Sigmoid colon (tissue), 7 donors: ENCODE measurements around the gene RPIA. TPM values are rescaled to one million over a fixed set of nuclear protein-coding genes. Genes with fewer than 3 reads are reported as not detected.
A peak's percentile ranks its signal among the peaks of the same experiment; 100 is the strongest.

ENCODE experiments used
- DNase-seq: peaks from one replicate; pipeline ENCODE4 v3.0.0-alpha.2; 2019
- H3K27ac ChIP-seq, 4 donors: fragments of 200-600 bp; sonication (generic); one replicate each; pipeline ENCODE4 v1.5.1; 2016 to 2019; ENCODE audit warnings: mild to moderate bottlenecking in 1 of 4
- H3K27me3 ChIP-seq, 3 donors: fragments of 200-600 bp; sonication (generic); one replicate each; pipeline ENCODE4 v1.5.1; 2019; ENCODE audit warnings: mild to moderate bottlenecking in 1 of 3
- H3K36me3 ChIP-seq, 4 donors: fragments of 200-600 bp; sonication (generic); one replicate each; pipeline ENCODE4 v1.5.1; 2016 to 2019
- H3K4me1 ChIP-seq, 4 donors: fragments of 200-600 bp; sonication (generic); one replicate each; pipeline ENCODE4 v1.5.1; 2017 to 2019
- H3K4me3 ChIP-seq, 4 donors: fragments of 200-600 bp; sonication (generic); one replicate each; pipeline ENCODE4 v1.5.1; 2017 to 2019; ENCODE audit warnings: mild to moderate bottlenecking in 2 of 4, moderate library complexity in 1 of 4
- H3K9me3 ChIP-seq, 4 donors: fragments of 200-600 bp in 3 of 4; sonication (generic) in 3 of 4; one replicate each; pipeline versions ENCODE4 v1.5.1 to v1.6.1; 2013 to 2019
- EP300 ChIP-seq, 4 donors: sonication (generic); formaldehyde crosslinking; IDR thresholded peaks; one replicate each; pipeline ENCODE4 v1.6.1; 2017; ENCODE audit warnings: antibody characterized with exemption in 4 of 4
- POLR2A ChIP-seq, 2 donors: fragments of 450-650 bp; IDR thresholded peaks; one replicate each; pipeline ENCODE4 v1.6.1; 2016; ENCODE audit warnings: antibody characterized with exemption in 2 of 2, mild to moderate bottlenecking in 2 of 2, moderate library complexity in 2 of 2
- POLR2AphosphoS5 ChIP-seq, 4 donors: sonication (generic); formaldehyde crosslinking; IDR thresholded peaks; one replicate each; pipeline ENCODE4 v1.6.1; 2017; ENCODE audit warnings: antibody characterized with exemption in 4 of 4
- WGBS, 2 donors: extraction: QIAGEN DNeasy Blood & Tissue Kit; methylation state at CpG; one replicate each; pipeline ENCODE4 v1.1.7; 2013; 5-methylcytosine and 5-hydroxymethylcytosine counted together
- intact Hi-C: fragments of 100-400 bp; cut with DNase I; formaldehyde crosslinking; loops from one replicate; pipeline ENCODE4 v1.15.1; 2023
- polyA plus RNA-seq, 3 donors: library from polyadenylated mRNA; stranded (reverse); fragments of 200-250 nt; gene quantifications; one replicate each; pipeline ENCODE4 v1.2.3, GENCODE V29; 2013
- total RNA-seq, 4 donors: library from RNA; depleted of rRNA; stranded (reverse); fragments of >200 nt; gene quantifications; one replicate each; pipeline ENCODE4 v1.1.0, GENCODE V29; 2016
- TF ChIP-seq, protein P1 (sequence below), 4 experiments: fragments of 450-650 bp in 3 of 4; fragments of 200-600 bp in 1 of 4; IDR thresholded peaks; one replicate each; pipeline ENCODE4 v1.5.1; 2016 to 2019; ENCODE audit warnings: antibody characterized with exemption in 4 of 4, mild to moderate bottlenecking in 3 of 4, moderate library complexity in 2 of 4
- donor health status: healthy with polysubstance abuse.
- donor health status: Bipolar disorder and iron deficiency.
- donor health status: healthy.

Gene RPIA
- total and polyA plus RNA-seq, 7 donors: 1.1 to 38.3 (median 8.2) TPM

- no peak overlapping the region for H3K4me3 ChIP-seq
- H3K27ac ChIP-seq: no peak overlapping the region
- H3K27me3 ChIP-seq: no peaks in the 10 kb centered on the region
- intact Hi-C loops: no loop called here
- no peaks in the 10 kb centered on the region for H3K36me3 ChIP-seq
- WGBS, 2 donors: 95 to 98% methylated on average over 1 of the region's 1 CpG
- no peaks in the 10 kb centered on the region for H3K4me1 ChIP-seq
- TF ChIP-seq EP300 (IDR thresholded peaks at IDR 0.05): no peak
- TF ChIP-seq POLR2AphosphoS5 (IDR thresholded peaks at IDR 0.05): no peak
- TF ChIP-seq, protein P1, sequence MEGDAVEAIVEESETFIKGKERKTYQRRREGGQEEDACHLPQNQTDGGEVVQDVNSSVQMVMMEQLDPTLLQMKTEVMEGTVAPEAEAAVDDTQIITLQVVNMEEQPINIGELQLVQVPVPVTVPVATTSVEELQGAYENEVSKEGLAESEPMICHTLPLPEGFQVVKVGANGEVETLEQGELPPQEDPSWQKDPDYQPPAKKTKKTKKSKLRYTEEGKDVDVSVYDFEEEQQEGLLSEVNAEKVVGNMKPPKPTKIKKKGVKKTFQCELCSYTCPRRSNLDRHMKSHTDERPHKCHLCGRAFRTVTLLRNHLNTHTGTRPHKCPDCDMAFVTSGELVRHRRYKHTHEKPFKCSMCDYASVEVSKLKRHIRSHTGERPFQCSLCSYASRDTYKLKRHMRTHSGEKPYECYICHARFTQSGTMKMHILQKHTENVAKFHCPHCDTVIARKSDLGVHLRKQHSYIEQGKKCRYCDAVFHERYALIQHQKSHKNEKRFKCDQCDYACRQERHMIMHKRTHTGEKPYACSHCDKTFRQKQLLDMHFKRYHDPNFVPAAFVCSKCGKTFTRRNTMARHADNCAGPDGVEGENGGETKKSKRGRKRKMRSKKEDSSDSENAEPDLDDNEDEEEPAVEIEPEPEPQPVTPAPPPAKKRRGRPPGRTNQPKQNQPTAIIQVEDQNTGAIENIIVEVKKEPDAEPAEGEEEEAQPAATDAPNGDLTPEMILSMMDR (IDR thresholded peaks at IDR 0.05): no peak
- no peak for TF ChIP-seq POLR2A (IDR thresholded peaks at IDR 0.05)
- no peak for DNase-seq
- H3K9me3 ChIP-seq: no peaks in the 10 kb centered on the region
Measured at GRCh38 chr2:88660622-88661021, 30.9 kb upstream of the RPIA start.

- Histone ChIP-seq H3K4me3 (no peak overlapping the region), H3K36me3 (no peaks in the 10 kb centered on the region), H3K27ac (no peak overlapping the region), H3K9me3 (no peaks in the 10 kb centered on the region), H3K27me3 (no peaks in the 10 kb centered on the region), H3K4me1 (no peaks in the 10 kb centered on the region)
- WGBS, 2 donors: 88 to 90% methylated on average over 4 of the region's 4 CpGs
- DNase-seq: no peak
- TF ChIP-seq POLR2AphosphoS5 (IDR thresholded peaks at IDR 0.05): no peak
- TF ChIP-seq POLR2A (IDR thresholded peaks at IDR 0.05): no peak
- TF ChIP-seq EP300 (IDR thresholded peaks at IDR 0.05): no peak
- TF ChIP-seq, protein P1 (IDR thresholded peaks at IDR 0.05): no peak
- intact Hi-C loops: no loop called here
Measured at GRCh38 chr2:88666576-88666975, 24.9 kb upstream of the RPIA start.

DNA sequence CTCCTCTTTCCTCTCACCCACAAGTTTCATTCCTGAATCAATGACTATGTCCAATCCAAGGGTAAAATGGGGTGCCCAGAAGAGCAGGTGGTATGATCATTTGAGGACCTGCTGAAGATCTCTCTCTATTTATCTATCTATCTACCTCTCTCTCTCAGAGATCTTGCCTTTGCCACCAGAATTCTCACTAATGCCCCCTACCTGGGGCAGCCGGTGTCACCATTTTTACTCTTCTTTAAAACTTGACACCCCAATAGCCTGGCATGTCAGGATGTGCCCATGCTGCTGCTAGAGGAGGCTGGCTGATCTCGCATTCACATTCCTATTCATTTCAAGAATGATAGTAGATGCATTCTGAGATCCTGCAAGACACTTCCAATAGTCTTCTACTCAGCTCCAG is 24.3 kb upstream of the RPIA start:
- Histone ChIP-seq H3K4me3 (no peak overlapping the region), H3K27me3 (no peaks in the 10 kb centered on the region), H3K4me1 (no peaks in the 10 kb centered on the region), H3K9me3 (no peaks in the 10 kb centered on the region), H3K36me3 (no peaks in the 10 kb centered on the region), H3K27ac (no peak overlapping the region)
- no peak for DNase-seq
- WGBS, 2 donors: 88 to 97% methylated on average over 2 of the region's 2 CpGs
- intact Hi-C loops: no loop called here
- TF ChIP-seq POLR2A (IDR thresholded peaks at IDR 0.05): no peak
- no peak for TF ChIP-seq EP300 (IDR thresholded peaks at IDR 0.05)
- no peak for TF ChIP-seq POLR2AphosphoS5 (IDR thresholded peaks at IDR 0.05)
- TF ChIP-seq, protein P1 (IDR thresholded peaks at IDR 0.05): no peak

DNA sequence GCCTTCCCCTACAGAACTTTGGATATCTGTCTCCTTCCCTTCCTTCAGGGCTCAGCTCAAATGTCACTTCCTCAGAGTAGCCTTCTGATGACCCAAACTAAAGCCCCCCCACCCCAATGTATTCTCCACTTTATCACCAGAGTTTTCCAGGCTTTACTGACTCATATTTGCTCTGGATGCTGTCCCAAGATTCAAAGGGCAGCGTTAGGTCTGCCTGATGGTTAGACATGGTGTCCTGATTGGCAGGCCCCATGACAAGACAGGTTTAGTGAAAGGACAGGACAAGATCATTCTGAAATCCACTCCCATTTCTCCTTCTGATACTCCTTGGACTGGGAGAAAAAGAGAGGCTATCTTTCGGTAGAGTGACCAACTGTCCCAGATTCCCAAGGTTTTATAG is 22.6 kb upstream of the RPIA start:
- H3K4me3 ChIP-seq: no peak overlapping the region
- intact Hi-C loops: no loop called here
- DNase-seq: no peak
- H3K9me3 ChIP-seq: no peaks in the 10 kb centered on the region
- H3K36me3 ChIP-seq: no peaks in the 10 kb centered on the region
- no peaks in the 10 kb centered on the region for H3K4me1 ChIP-seq
- H3K27me3 ChIP-seq: no peaks in the 10 kb centered on the region
- TF ChIP-seq POLR2A (IDR thresholded peaks at IDR 0.05) (no peak), POLR2AphosphoS5 (IDR thresholded peaks at IDR 0.05) (no peak), EP300 (IDR thresholded peaks at IDR 0.05) (no peak)
- TF ChIP-seq, protein P1 (IDR thresholded peaks at IDR 0.05): no peak
- no peak overlapping the region for H3K27ac ChIP-seq
- 55 to 90% methylated on average over 2 of the region's 2 CpGs for WGBS, 2 donors

- Histone ChIP-seq H3K4me1 (no peaks in the 10 kb centered on the region), H3K27me3 (no peaks in the 10 kb centered on the region), H3K27ac (no peak overlapping the region), H3K9me3 (no peaks in the 10 kb centered on the region), H3K36me3 (no peaks in the 10 kb centered on the region), H3K4me3 (no peak overlapping the region)
- TF ChIP-seq POLR2A (IDR thresholded peaks at IDR 0.05) (no peak), EP300 (IDR thresholded peaks at IDR 0.05) (no peak), POLR2AphosphoS5 (IDR thresholded peaks at IDR 0.05) (no peak)
- TF ChIP-seq, protein P1 (IDR thresholded peaks at IDR 0.05): peak in 2 of 4 experiments; percentile 10 to 39
- no peak for DNase-seq
- intact Hi-C loops: no loop called here
- 67 to 74% methylated on average over 6 of the region's 6 CpGs for WGBS, 2 donors
Measured at GRCh38 chr2:88669482-88670214, 21.8 kb upstream of the RPIA start.
